HL-60 (cell line): ENCODE results near the gene GRB10.

Experiments
- CTCF ChIP-seq: IDR thresholded peaks from one replicate; pipeline ENCODE4 v1.5.1; 2011; ENCODE audit warnings: low read length, control low read depth, inconsistent platforms; ENCODE audit not compliant: insufficient read depth
- GABPA ChIP-seq: IDR thresholded peaks from 2 replicates; pipeline ENCODE4 v1.6.1; 2012; ENCODE audit warnings: low read depth
- POLR2AphosphoS5 ChIP-seq: IDR thresholded peaks from 2 replicates; pipeline ENCODE4 v1.6.1; 2012; ENCODE audit warnings: low read depth
- REST ChIP-seq: IDR thresholded peaks from 2 replicates; pipeline ENCODE4 v1.6.1; 2012; ENCODE audit warnings: low read depth; ENCODE audit not compliant: insufficient replicate concordance
- SPI1 ChIP-seq: IDR thresholded peaks from 2 replicates; pipeline ENCODE4 v1.6.1; 2012; ENCODE audit warnings: low read depth, mild to moderate bottlenecking, borderline replicate concordance

DNA sequence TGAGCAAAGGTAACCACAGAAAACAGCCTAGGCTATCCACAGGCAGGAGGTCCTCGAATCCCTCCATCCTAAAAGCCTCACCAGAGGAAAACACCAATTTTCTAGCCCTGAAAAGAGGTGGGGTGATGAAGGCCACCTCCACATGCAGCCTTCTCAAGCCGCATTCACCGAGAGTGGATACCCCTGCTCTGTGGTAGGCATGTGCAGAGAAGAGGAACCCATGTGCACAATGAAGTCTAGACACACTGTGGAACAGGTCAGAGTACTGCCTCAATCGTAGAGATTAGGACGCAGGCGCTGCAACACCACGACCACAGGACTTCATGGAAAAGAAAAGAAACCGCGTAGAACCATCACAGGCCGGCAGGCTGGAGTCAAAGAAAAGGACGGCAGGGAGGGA is 38.8 kb downstream of the GRB10 start:
- TF ChIP-seq SPI1 = no peak
- TF ChIP-seq CTCF = no peak
- TF ChIP-seq POLR2AphosphoS5 = no peak
- TF ChIP-seq GABPA = no peak
- no peak for TF ChIP-seq REST
